ENCODE results near the gene BID.

BID gene

GRCh38 chr22:17774206-17774925 is at the start of gene BID:
BID (minus strand) TSS chr22:17774469; CDS start chr22:17750116, 24,353 bp downstream.
- DNase-seq (ENCODE audit: low spot score), result peak; percentile 43

- no peak for DNase-seq (ENCODE audit: low spot score)
Measured at GRCh38 chr22:17823964-17824363, 49.7 kb upstream of the BID start.

- no peak for DNase-seq (ENCODE audit: low spot score)
Measured at GRCh38 chr22:17823226-17823625, 49.0 kb upstream of the BID start.

- DNase-seq (ENCODE audit: low spot score), result no peak
Measured at GRCh38 chr22:17822087-17822486, 47.8 kb upstream of the BID start.

GRCh38 chr22:17820879-17821439 is 46.7 kb upstream of the BID start:
- no peak for DNase-seq (ENCODE audit: low spot score)

- DNase-seq (ENCODE audit: low spot score), result no peak
Measured at GRCh38 chr22:17818649-17819048, 44.4 kb upstream of the BID start.

- no peak for DNase-seq (ENCODE audit: low spot score)
Measured at GRCh38 chr22:17818180-17818579, 43.9 kb upstream of the BID start.

GRCh38 chr22:17817511-17818065 is 43.3 kb upstream of the BID start:
- no peak for DNase-seq (ENCODE audit: low spot score)

- DNase-seq (ENCODE audit: low spot score), result no peak
Measured at GRCh38 chr22:17817079-17817478, 42.8 kb upstream of the BID start.

GRCh38 chr22:17816649-17817048 is 42.4 kb upstream of the BID start:
- no peak for DNase-seq (ENCODE audit: low spot score)

- no peak for DNase-seq (ENCODE audit: low spot score)
Measured at GRCh38 chr22:17815703-17816254, 41.5 kb upstream of the BID start.

GRCh38 chr22:17814830-17815229 is 40.6 kb upstream of the BID start:
- DNase-seq (ENCODE audit: low spot score), result no peak

- DNase-seq (ENCODE audit: low spot score), result no peak
Measured at GRCh38 chr22:17814084-17814483, 39.8 kb upstream of the BID start.

GRCh38 chr22:17811119-17811518 is 36.9 kb upstream of the BID start:
- no peak for DNase-seq (ENCODE audit: low spot score)

- DNase-seq (ENCODE audit: low spot score), result no peak
Measured at GRCh38 chr22:17810570-17811116, 36.4 kb upstream of the BID start.

GRCh38 chr22:17808693-17809403 is 34.6 kb upstream of the BID start:
- DNase-seq (ENCODE audit: low spot score), result no peak

- no peak for DNase-seq (ENCODE audit: low spot score)
Measured at GRCh38 chr22:17807578-17808410, 33.5 kb upstream of the BID start.

- DNase-seq (ENCODE audit: low spot score), result no peak
Measured at GRCh38 chr22:17807086-17807485, 32.8 kb upstream of the BID start.

GRCh38 chr22:17806437-17806836 is 32.2 kb upstream of the BID start:
- no peak for DNase-seq (ENCODE audit: low spot score)

- no peak for DNase-seq (ENCODE audit: low spot score)
Measured at GRCh38 chr22:17804331-17805080, 30.2 kb upstream of the BID start.

Data from LoVo (cell line).